Uterus (tissue), 2 donors: ENCODE results near the gene TIGIT.

Experiments used
- POLR2A ChIP-seq, 2 donors: fragments of 450-650 bp; IDR thresholded peaks; one replicate each; pipeline ENCODE4 v1.6.1; 2016; ENCODE audit warnings: antibody characterized with exemption in 2 of 2, mild to moderate bottlenecking in 1 of 2, moderate library complexity in 1 of 2
- TF ChIP-seq, protein P1 (sequence below), 4 experiments: fragments of 200-600 bp in 2 of 4; fragments of 450-650 bp in 2 of 4; sonication (generic) in 2 of 4; IDR thresholded peaks; one replicate each; pipeline ENCODE4 v1.5.1; 2016 to 2019; ENCODE audit warnings: antibody characterized with exemption in 4 of 4, mild to moderate bottlenecking in 2 of 4, moderate library complexity in 1 of 4

DNA sequence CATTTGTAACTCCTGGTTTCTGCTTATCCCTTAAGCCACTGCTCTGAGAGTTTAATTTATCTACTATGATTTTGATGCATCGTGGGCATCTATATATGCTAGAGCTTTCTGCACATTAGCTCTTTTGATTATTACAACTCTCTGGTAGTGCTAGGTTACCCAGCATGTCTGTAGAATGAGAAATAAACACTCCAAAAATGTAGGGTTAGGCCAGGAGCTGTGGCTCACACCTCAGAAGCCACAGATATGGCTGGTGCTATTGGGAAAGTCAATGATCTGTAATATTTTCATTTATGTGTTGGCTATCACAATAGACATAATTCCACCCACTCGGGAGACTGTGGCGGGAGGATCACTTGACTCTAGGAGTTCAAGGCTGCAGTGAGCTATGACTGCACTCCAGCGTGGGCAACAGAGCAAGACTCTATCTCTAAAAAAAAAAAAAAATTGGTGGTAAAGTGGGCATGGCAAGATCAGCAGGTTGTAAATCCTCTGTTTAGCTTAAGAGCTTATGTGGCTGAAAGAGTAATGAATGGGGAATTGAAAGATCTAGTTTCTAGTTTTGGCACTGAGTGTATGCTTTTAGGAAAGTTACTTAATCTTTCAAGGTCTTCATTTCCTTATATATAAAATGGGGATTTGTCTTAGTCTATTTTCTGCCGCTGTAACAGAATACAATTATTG, 6.3 kb downstream of the TIGIT start:
- TF ChIP-seq POLR2A (IDR thresholded peaks at IDR 0.05), result no peak
- TF ChIP-seq, protein P1, sequence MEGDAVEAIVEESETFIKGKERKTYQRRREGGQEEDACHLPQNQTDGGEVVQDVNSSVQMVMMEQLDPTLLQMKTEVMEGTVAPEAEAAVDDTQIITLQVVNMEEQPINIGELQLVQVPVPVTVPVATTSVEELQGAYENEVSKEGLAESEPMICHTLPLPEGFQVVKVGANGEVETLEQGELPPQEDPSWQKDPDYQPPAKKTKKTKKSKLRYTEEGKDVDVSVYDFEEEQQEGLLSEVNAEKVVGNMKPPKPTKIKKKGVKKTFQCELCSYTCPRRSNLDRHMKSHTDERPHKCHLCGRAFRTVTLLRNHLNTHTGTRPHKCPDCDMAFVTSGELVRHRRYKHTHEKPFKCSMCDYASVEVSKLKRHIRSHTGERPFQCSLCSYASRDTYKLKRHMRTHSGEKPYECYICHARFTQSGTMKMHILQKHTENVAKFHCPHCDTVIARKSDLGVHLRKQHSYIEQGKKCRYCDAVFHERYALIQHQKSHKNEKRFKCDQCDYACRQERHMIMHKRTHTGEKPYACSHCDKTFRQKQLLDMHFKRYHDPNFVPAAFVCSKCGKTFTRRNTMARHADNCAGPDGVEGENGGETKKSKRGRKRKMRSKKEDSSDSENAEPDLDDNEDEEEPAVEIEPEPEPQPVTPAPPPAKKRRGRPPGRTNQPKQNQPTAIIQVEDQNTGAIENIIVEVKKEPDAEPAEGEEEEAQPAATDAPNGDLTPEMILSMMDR (IDR thresholded peaks at IDR 0.05), result no peak
